ENCODE results near the gene TEX10.

DNA sequence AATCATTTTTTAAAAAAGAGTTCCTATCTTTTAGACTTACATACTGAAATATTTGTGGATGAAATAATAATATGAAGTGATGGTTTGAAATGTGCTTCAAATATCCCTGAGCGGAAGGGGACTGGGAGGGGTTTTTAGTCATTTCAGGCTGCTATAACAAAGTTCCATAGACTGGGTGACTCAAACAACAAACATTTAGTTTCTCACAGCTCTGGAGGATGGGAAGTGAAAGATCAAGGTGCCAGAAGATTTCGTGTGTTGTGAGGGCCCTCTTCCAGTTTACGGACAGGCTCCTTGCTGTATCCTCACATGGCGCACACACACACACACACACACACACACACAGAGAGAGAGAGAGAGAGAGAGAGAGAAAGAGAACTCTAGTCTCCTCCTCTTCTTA lies 27.1 kb upstream of the TEX10 start:
- TF ChIP-seq, protein P1, sequence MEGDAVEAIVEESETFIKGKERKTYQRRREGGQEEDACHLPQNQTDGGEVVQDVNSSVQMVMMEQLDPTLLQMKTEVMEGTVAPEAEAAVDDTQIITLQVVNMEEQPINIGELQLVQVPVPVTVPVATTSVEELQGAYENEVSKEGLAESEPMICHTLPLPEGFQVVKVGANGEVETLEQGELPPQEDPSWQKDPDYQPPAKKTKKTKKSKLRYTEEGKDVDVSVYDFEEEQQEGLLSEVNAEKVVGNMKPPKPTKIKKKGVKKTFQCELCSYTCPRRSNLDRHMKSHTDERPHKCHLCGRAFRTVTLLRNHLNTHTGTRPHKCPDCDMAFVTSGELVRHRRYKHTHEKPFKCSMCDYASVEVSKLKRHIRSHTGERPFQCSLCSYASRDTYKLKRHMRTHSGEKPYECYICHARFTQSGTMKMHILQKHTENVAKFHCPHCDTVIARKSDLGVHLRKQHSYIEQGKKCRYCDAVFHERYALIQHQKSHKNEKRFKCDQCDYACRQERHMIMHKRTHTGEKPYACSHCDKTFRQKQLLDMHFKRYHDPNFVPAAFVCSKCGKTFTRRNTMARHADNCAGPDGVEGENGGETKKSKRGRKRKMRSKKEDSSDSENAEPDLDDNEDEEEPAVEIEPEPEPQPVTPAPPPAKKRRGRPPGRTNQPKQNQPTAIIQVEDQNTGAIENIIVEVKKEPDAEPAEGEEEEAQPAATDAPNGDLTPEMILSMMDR (IDR thresholded peaks at IDR 0.05 in 4 of 5, conservative IDR thresholded peaks at IDR 0.05 in 1 of 5): no peak
- TF ChIP-seq POLR2A (IDR thresholded peaks at IDR 0.05): no peak

Data from gastrocnemius medialis (tissue), 4 donors.